Skeletal muscle tissue (tissue), 4 donors: ENCODE results near the gene PRKRA. TPM values are rescaled to one million over a fixed set of nuclear protein-coding genes. Genes with fewer than 3 reads are reported as not detected.
"Not testable (repeated sequence)": the region's sequence is repeated elsewhere in the genome, so short reads cannot be mapped to it uniquely, and the experiment has no call there.

Experiments used
- H3K27ac ChIP-seq: one replicate; pipeline ENCODE4 v1.7.0; 2013; ENCODE audit warnings: mild to moderate bottlenecking, low read depth, low read length, inconsistent platforms
- H3K27me3 ChIP-seq, 3 donors: one replicate each; pipeline ENCODE4 v1.7.0; 2013; ENCODE audit warnings: low read length in 3 of 3; ENCODE audit not compliant: control insufficient read depth in 3 of 3, insufficient read depth in 3 of 3
- H3K36me3 ChIP-seq, 3 donors: one replicate each; pipeline ENCODE4 v1.7.0; 2013; ENCODE audit warnings: low read length in 3 of 3; ENCODE audit not compliant: control insufficient read depth in 3 of 3, insufficient read depth in 3 of 3
- H3K4me1 ChIP-seq, 3 donors: one replicate each; pipeline ENCODE4 v1.7.0; 2013; ENCODE audit warnings: low read length in 3 of 3, mild to moderate bottlenecking in 3 of 3; ENCODE audit not compliant: control insufficient read depth in 3 of 3, insufficient read depth in 3 of 3
- H3K4me3 ChIP-seq, 3 donors: one replicate each; pipeline ENCODE4 v1.7.0; 2013; ENCODE audit warnings: low read length in 3 of 3
- H3K9ac ChIP-seq, 3 donors: one replicate each; pipeline ENCODE4 v1.7.0; 2013; ENCODE audit warnings: low read length in 3 of 3, mild to moderate bottlenecking in 3 of 3, moderate library complexity in 2 of 3, low read depth in 1 of 3
- H3K9me3 ChIP-seq, 3 donors: one replicate each; pipeline ENCODE4 v1.7.0; 2013; ENCODE audit warnings: low read length in 3 of 3; ENCODE audit not compliant: control insufficient read depth in 3 of 3
- total RNA-seq: library from RNA; depleted of rRNA; stranded (reverse); fragments of >200 nt; gene quantifications from one replicate; pipeline ENCODE4 v1.2.3, GENCODE V29; 2014
- donor health status: Osteomylitis.

PRKRA gene
- total RNA-seq, 1 donor from 2014 or later = 40.7 TPM

DNA sequence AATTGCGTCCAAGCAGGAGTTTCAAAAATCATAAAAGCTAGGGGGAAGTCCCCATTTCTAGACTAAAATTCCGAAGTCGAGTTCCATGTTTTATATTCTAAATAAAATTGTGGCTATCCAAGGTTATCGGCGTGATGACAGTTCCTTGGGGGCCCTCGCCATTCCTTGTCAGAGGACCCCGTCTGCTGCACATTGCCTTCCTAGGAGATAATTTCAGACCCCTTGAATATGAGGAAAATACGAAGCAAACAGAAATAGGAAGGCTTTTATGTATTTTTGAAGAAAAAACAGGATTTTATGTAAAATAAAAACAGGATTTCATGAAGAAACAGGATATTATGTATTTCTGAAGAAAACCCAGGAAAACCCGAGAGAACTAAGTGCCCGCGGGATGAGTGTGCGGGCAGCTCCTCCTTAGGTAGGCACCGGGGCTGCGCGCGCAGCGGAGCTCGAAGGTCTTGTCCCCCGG lies 28.8 kb upstream of the PRKRA start:
- Histone ChIP-seq H3K4me3 (peak overlapping the region; percentile 53 to 69 (median 63)), H3K4me1 (peaks cover 29 to 37% (median 35%) of the 10 kb centered on the region in 3 donors), H3K27ac (peak overlapping the region; percentile 76), H3K36me3 (no peaks in the 10 kb centered on the region), H3K27me3 (no peaks in the 10 kb centered on the region), H3K9me3 (no peaks in the 10 kb centered on the region), H3K9ac (peak overlapping the region; percentile 62 to 97 (median 75))

DNA sequence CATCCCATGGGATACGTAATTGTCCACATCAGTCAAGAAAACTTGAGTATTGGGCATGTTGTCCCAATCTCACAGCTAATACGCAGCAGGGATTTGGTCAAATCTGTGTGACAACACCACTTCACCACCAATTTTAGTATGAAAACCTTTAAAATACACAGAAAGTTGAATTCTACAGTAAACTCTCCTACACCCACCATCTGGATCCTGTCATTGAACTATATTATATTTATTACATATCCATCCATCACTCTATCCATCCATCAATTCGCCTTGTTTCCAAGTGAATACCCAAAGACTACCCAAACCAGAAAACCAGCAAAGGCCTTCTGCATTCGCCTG lies 28.3 kb upstream of the PRKRA start:
- Histone ChIP-seq H3K4me3 (peak overlapping the region; percentile 72 to 98 (median 94)), H3K36me3 (no peaks in the 10 kb centered on the region), H3K9ac (peak overlapping the region in 2 of 3 donors; percentile 73 to 97), H3K9me3 (no peaks in the 10 kb centered on the region), H3K27ac (peak overlapping the region; percentile 76), H3K27me3 (no peaks in the 10 kb centered on the region), H3K4me1 (peaks cover 24 to 33% (median 30%) of the 10 kb centered on the region in 3 donors)

DNA sequence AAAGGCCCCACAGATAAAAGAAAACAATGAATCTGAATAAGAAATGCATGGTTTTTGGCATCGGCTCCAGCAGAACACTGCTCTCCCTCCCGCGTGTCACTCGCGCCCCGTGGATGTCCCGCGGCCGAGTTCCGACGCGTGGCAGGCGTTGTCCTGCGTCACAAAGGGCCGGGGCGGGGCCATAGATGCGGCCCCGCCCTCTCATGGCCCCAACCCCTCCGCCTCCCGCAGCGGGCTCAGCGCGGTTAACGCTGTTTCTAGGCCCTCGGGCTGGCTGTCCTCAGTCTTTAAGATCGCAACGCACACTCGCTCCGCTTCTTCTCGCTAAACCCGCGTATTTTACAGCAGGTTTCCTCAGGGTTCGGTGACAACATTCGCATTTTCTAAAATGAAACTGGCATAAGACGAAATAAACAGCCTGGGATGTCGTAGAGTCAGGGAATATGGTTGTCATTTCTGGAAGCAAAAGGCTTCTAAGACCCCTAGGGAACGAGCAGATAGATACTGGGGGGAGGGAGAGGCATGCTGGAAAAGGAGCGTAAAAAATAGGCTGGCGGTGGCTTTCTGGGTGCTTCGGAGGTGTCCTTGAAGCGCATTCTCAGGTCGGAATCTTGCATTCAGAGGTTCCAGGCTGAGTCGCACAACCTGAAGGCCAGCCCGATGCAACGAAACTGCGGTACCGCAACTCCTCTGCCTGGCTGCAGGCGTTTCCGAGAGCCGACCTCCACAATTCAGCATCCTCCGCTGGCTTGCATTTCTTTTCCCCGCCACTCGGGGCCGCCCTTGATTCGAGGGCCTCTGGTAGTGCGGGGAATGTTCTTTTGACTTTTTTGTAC lies 27.7 kb upstream of the PRKRA start, which contains the start of gene FKBP7:
Gene FKBP7 (minus strand): TSS at position 162 of the 836 bp plus-strand sequence. CDS start 101 bp downstream, at position 61.
- Histone ChIP-seq H3K27ac (peak within 1 kb of the TSS; percentile 76), H3K36me3 (no peaks in the 10 kb centered on the region), H3K27me3 (no peaks in the 10 kb centered on the region), H3K4me3 (peak within 1 kb of the TSS; percentile 72 to 98 (median 94)), H3K9ac (peak within 1 kb of the TSS; percentile 73 to 97 (median 89)), H3K4me1 (peaks cover 23 to 28% (median 28%) of the 10 kb centered on the region in 3 donors), H3K9me3 (no peaks in the 10 kb centered on the region)

DNA sequence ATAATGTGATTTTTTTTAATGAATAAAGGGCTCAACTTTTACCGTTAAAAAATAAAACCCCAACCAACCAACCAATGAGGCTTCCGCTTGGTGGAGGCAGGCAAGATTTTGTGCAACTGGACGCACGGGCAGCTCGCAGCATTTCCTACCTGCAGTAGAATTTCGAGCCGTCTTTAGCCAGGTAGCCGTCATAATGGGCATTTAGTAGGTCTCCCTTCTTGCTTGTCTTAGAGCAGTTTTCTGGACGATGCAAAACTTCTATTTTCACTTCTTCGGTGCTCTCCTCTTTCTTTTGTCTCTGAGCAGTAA lies 27.1 kb upstream of the PRKRA start:
- no peaks in the 10 kb centered on the region for H3K9me3 ChIP-seq
- H3K36me3 ChIP-seq = no peaks in the 10 kb centered on the region
- peak overlapping the region; percentile 73 to 97 (median 89) for H3K9ac ChIP-seq
- peaks cover 23 to 28% (median 27%) of the 10 kb centered on the region in 3 donors for H3K4me1 ChIP-seq
- no peaks in the 10 kb centered on the region for H3K27me3 ChIP-seq
- H3K4me3 ChIP-seq = peak overlapping the region; percentile 72 to 98 (median 94)
- H3K27ac ChIP-seq = peak overlapping the region; percentile 76

DNA sequence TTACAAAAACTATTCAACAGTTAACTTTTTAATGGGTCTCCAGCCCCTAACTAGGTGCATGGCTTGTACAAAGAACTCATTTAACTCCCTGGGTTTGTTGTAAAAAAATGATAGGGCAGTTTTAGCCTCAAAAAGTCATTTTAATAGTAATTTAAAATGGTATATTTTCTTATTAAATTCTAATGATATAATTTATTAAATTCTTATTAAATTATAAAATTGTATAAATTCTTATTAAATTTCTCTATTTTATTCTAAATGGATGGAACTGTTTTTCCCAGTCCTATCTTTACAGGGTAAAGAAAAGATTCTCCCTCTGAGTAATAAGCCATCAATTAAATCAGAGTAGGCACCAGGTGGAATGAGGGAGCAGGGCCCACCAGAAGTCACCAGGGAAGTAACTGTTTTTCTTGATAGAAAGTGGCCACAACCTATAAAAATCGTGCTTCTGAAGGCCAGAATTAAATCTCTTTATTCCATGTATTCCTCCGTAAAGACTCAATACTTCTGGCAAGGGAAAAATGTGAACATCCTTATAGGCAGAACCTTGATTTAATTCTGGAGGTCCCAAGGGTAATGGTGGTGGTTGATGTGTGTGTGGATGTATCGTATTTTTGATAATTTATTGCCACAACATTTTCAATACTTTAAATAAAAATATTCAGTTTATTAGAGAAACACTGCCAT lies 26.6 kb upstream of the PRKRA start:
- Histone ChIP-seq H3K9me3 (no peaks in the 10 kb centered on the region), H3K9ac (peak overlapping the region in 2 of 3 donors; percentile 73 to 97), H3K36me3 (no peaks in the 10 kb centered on the region), H3K4me3 (peak overlapping the region; percentile 72 to 98 (median 94)), H3K27ac (peak overlapping the region; percentile 76), H3K4me1 (peaks cover 19 to 27% (median 23%) of the 10 kb centered on the region in 3 donors), H3K27me3 (no peaks in the 10 kb centered on the region)

DNA sequence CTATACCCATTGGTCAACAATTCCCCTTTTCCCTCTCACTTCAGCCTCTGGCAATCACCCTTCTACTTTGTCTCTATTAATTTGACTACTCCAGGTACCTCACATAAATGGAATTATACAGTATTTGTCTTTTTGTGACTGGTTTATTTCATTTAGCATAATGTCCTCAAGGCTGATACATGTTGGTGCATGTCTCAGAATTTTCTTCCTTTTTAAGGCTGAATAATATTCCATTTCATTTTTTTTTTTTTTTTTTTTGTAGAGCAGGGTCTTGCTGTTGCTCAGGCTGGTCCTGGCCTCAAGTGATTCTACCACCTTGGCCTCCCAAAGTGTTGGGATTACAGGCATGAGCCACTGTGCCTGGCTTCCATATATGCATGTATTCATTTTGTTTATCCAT lies 25.5 kb upstream of the PRKRA start:
- Histone ChIP-seq H3K4me3 (no peak overlapping the region), H3K27me3 (no peaks in the 10 kb centered on the region), H3K9me3 (no peaks in the 10 kb centered on the region), H3K4me1 (peaks cover 9 to 17% (median 14%) of the 10 kb centered on the region in 3 donors), H3K27ac (no peak overlapping the region), H3K36me3 (no peaks in the 10 kb centered on the region), H3K9ac (no peak overlapping the region)

DNA sequence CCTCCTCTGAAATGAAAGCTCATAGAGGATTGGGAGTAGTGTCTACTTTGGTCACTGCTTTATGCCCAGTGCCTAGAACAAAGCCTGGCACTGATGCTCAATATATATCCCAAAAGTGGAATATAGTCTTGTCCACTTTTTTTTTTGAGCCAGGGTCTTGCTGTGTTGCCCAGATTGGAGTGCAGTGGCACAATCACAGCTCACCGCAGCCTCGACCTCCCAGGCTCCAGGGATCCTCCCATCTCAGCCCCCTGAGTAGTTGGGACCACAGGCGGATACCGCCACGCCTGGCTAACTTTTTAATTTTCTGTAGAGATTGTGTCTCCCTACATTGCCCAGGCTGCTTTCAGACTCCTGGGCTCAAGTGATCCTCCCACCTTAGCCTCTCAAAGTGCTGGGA lies 23.6 kb upstream of the PRKRA start:
- Histone ChIP-seq H3K4me1 (peaks cover 2 to 10% (median 8%) of the 10 kb centered on the region in 3 donors), H3K36me3 (no peaks in the 10 kb centered on the region), H3K9me3 (no peaks in the 10 kb centered on the region)

DNA sequence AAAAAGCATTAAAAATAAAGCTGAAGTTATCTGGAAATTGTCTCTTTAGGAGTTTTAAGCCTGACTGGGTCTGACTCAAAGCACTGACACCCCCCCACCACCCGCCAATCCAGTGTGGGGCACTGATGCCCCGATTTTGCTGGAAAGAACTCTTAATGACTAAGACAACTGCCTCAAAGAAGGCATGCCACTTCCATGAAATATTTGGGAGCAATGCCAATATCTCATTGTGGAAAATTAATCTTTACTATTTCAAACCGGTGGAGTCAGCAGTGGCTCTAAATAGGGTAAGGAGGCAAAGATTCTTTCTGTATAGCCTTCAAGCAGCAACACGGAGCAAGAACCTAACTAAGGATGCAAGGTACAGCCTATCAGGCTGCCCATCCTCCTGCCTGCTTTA lies 23.0 kb upstream of the PRKRA start:
- Histone ChIP-seq H3K36me3 (no peaks in the 10 kb centered on the region), H3K4me3 (no peak overlapping the region), H3K27me3 (no peaks in the 10 kb centered on the region), H3K9ac (peak overlapping the region in 1 of 3 donors; percentile 12), H3K4me1 (peaks cover 0 to 5% (median 3%) of the 10 kb centered on the region in 3 donors), H3K9me3 (no peaks in the 10 kb centered on the region), H3K27ac (no peak overlapping the region)

More for the DNA sequence above, 23.6 kb upstream of the PRKRA start:
- Histone ChIP-seq H3K27me3 (no peaks in the 10 kb centered on the region), H3K4me3 (no peak overlapping the region), H3K9ac (peak overlapping the region in 1 of 3 donors; percentile 12), H3K27ac (no peak overlapping the region)

DNA sequence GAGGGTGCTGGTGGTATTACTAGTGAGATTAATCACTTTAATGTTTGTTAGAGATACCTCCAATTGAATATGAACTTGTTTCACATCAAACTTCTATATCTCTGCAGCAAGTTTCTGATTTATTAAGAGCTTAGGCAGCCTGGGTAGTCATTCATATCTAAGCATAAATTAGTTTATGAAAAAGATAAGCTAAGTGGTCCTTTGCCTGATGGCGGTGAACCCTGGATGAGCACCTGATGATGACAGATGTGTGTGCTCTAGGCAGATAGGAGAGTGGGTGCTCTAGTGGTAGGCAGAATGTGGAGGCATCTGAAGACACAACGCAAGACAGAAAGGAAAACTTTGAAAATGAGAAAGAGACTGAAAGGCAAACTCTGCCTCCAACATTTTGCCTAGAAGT lies 22.4 kb upstream of the PRKRA start:
- H3K9me3 ChIP-seq = no peaks in the 10 kb centered on the region
- no peak overlapping the region for H3K27ac ChIP-seq
- peaks cover 0 to 3% (median 2%) of the 10 kb centered on the region in 3 donors for H3K4me1 ChIP-seq
- H3K36me3 ChIP-seq = no peaks in the 10 kb centered on the region
- H3K27me3 ChIP-seq = no peaks in the 10 kb centered on the region
- no peak overlapping the region for H3K4me3 ChIP-seq
- no peak overlapping the region for H3K9ac ChIP-seq

DNA sequence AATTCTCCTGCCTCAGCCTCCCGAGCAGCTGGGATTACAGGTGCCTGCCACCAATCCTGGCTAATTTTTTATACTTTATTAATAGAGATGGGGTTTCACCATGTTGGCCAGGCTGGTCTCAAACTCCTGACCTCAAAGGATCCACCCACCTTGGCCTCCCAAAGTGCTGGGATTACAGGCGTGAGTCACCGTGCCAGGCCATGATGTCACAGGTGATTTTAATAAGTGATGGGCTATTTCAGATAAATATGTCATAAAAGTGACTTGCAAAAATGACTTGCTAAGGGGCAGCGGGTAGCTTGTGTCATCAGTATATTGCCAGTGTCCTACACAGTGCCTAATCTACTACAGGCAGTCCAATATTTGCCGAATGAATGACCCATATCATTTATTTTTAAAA lies 20.3 kb upstream of the PRKRA start:
- not testable (repeated sequence) for H3K4me3 ChIP-seq, H3K9me3 ChIP-seq, H3K27me3 ChIP-seq, H3K36me3 ChIP-seq, H3K4me1 ChIP-seq, H3K9ac ChIP-seq, H3K27ac ChIP-seq
